Gastroesophageal sphincter (tissue), 4 donors: ENCODE data around the gene ATP11A. TPM values are rescaled to one million over a fixed set of nuclear protein-coding genes. Genes with fewer than 3 reads are reported as not detected.

Experiments used
- ATAC-seq: fragments of 150-250 bp; one replicate; pipeline ENCODE4 v1.9.1; 2016; ENCODE audit warnings: mild to moderate bottlenecking, moderate library complexity
- H3K27ac ChIP-seq, 4 donors: fragments of 200-600 bp; sonication (generic) in 3 of 4; 1 replicate in 3 of 4; 2 replicates in 1 of 4; pipeline ENCODE4 v1.5.1; 2016 to 2019
- H3K27me3 ChIP-seq: fragments of 200-600 bp; sonication (generic); one replicate; pipeline ENCODE4 v1.5.1; 2019
- H3K36me3 ChIP-seq, 2 donors: fragments of 200-600 bp; sonication (generic); one replicate each; pipeline ENCODE4 v1.5.1; 2019; ENCODE audit warnings: control low read depth in 1 of 2
- H3K4me1 ChIP-seq, 3 donors: fragments of 200-600 bp; sonication (generic); 1 replicate in 2 of 3; 2 replicates in 1 of 3; pipeline ENCODE4 v1.5.1; 2016 to 2019; ENCODE audit warnings: control low read depth in 2 of 3
- H3K4me3 ChIP-seq, 2 donors: fragments of 200-600 bp; sonication (generic); one replicate each; pipeline ENCODE4 v1.5.1; 2019; ENCODE audit warnings: mild to moderate bottlenecking in 1 of 2, moderate library complexity in 1 of 2
- H3K9me3 ChIP-seq, 3 donors: fragments of 200-600 bp; sonication (generic); one replicate each; pipeline ENCODE4 v1.5.1; 2017 to 2019; ENCODE audit warnings: control low read depth in 2 of 3
- CTCF ChIP-seq, 4 experiments: fragments of 200-600 bp in 2 of 4; fragments of 450-650 bp in 2 of 4; sonication (generic) in 1 of 4; IDR thresholded peaks; one replicate each; pipeline ENCODE4 v1.5.1; 2017 to 2019; ENCODE audit warnings: antibody characterized with exemption in 4 of 4, mild to moderate bottlenecking in 2 of 4, moderate library complexity in 2 of 4
- EP300 ChIP-seq: sonication (generic); formaldehyde crosslinking; IDR thresholded peaks from one replicate; pipeline ENCODE4 v1.6.1; 2017; ENCODE audit warnings: antibody characterized with exemption, mild to moderate bottlenecking
- POLR2A ChIP-seq, 2 donors: fragments of 450-650 bp; IDR thresholded peaks; one replicate each; pipeline ENCODE4 v1.6.1; 2017; ENCODE audit warnings: antibody characterized with exemption in 2 of 2, mild to moderate bottlenecking in 2 of 2, moderate library complexity in 1 of 2
- POLR2AphosphoS5 ChIP-seq: sonication (generic); formaldehyde crosslinking; IDR thresholded peaks from one replicate; pipeline ENCODE4 v1.6.1; 2017; ENCODE audit warnings: antibody characterized with exemption
- WGBS, 2 donors: methylation state at CpG; one replicate each; pipeline ENCODE4 v1.1.5; 2018; ENCODE audit warnings: low coverage in 1 of 2; 5-methylcytosine and 5-hydroxymethylcytosine counted together
- total RNA-seq, 4 donors: library from RNA; depleted of rRNA; stranded (reverse); fragments of >200 nt; gene quantifications; one replicate each; pipeline ENCODE4 v1.1.0, GENCODE V29; 2016

ATP11A gene
- total RNA-seq, 4 donors from 2014 or later, result 12.9 to 21.7 (median 17.1) TPM

- TF ChIP-seq POLR2A (IDR thresholded peaks at IDR 0.05) (no peak), POLR2AphosphoS5 (no peak), CTCF (IDR thresholded peaks at IDR 0.05) (no peak), EP300 (no peak)
- H3K4me3 ChIP-seq, result no peak overlapping the region
- H3K36me3 ChIP-seq, result no peaks in the 10 kb centered on the region
- H3K4me1 ChIP-seq, result no peaks in the 10 kb centered on the region
- no peak overlapping the region for H3K27ac ChIP-seq
- 43 to 63% methylated on average over 1 of the region's 1 CpG for WGBS, 2 donors
- H3K9me3 ChIP-seq, result no peaks in the 10 kb centered on the region
- peaks cover 80% of the 10 kb centered on the region for H3K27me3 ChIP-seq
- no peak for ATAC-seq
Measured at GRCh38 chr13:112912726-112913440, 223.0 kb downstream of the ATP11A start.

DNA sequence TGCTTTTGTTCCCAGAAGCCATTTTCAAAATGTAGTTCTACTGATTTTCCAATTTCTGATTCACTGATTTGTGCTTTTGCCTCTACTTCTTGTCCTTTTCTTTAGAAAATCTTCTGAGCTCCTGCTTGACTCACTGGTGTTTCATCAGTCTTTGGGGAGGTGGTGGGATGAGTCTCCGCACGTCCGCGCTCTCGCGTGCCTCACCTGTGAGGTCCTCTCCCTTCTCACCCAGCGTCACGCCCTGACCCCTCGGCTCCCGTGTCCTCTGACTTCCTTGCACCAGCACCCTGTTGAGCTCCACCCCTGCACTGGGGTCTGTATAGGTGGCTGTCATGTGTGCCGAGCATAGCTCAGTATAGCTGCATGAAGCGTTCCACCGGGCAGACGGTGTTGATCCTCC lies 226.5 kb downstream of the ATP11A start:
- Histone ChIP-seq H3K36me3 (no peaks in the 10 kb centered on the region), H3K27ac (no peak overlapping the region), H3K4me3 (no peak overlapping the region), H3K27me3 (peaks cover 73% of the 10 kb centered on the region), H3K9me3 (no peaks in the 10 kb centered on the region), H3K4me1 (no peaks in the 10 kb centered on the region)
- TF ChIP-seq CTCF (IDR thresholded peaks at IDR 0.05) (no peak), EP300 (no peak), POLR2A (IDR thresholded peaks at IDR 0.05) (no peak), POLR2AphosphoS5 (no peak)
- ATAC-seq, result no peak
- 97% methylated on average over 6 of the region's 14 CpGs; no CpG with 5 or more reads in 1 of the 2 donors for WGBS, 2 donors

DNA sequence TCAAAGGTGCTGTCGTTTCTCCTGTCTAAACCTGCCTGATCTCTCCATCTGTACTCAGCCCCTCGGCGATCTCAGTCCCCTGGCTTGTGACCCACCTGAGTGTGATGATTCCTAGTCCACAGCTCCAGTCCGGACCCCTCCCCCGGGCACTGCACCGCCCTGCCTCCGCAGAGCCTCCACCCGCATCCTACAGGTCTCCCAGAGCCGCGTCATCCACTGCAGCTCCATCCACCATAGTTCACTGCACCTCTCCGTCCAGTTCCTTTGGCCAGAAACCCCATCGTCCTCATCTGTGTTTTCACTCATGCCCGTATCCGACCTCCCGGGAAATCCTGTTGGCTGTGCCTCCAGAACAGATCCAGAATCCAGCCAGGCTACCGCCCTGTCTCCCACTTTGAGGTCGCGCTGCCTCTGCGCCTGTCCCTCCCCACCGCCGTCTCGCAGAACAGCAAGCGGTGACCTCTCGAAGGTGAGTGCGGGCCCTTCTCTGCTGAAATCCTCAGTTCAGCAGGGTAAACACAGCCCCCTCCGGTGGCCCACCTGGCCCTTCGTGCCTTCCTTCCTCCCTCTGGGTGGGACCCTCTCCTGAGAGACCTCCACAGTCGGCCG lies 227.3 kb downstream of the ATP11A start:
- Histone ChIP-seq H3K9me3 (no peaks in the 10 kb centered on the region), H3K4me3 (no peak overlapping the region), H3K27ac (no peak overlapping the region), H3K27me3 (peaks cover 65% of the 10 kb centered on the region), H3K4me1 (no peaks in the 10 kb centered on the region), H3K36me3 (no peaks in the 10 kb centered on the region)
- no peak for ATAC-seq
- 74 to 86% methylated on average over 13 to 29 of the region's 29 CpGs for WGBS, 2 donors
- TF ChIP-seq POLR2A (IDR thresholded peaks at IDR 0.05) (no peak), POLR2AphosphoS5 (no peak), CTCF (IDR thresholded peaks at IDR 0.05) (no peak), EP300 (no peak)

- H3K4me3 ChIP-seq, result no peak overlapping the region
- peaks cover 0 to 3% (median 0%) of the 10 kb centered on the region in 3 donors for H3K9me3 ChIP-seq
- H3K36me3 ChIP-seq, result no peaks in the 10 kb centered on the region
- no peak overlapping the region for H3K27ac ChIP-seq
- ATAC-seq, result no peak
- WGBS, 2 donors, result 77 to 92% methylated on average over 2 to 3 of the region's 3 CpGs
- no peak for TF ChIP-seq EP300
- no peak for TF ChIP-seq POLR2AphosphoS5
- no peak for TF ChIP-seq POLR2A (IDR thresholded peaks at IDR 0.05)
- H3K4me1 ChIP-seq, result no peaks in the 10 kb centered on the region
- H3K27me3 ChIP-seq, result peaks cover 65% of the 10 kb centered on the region
Measured at GRCh38 chr13:112917737-112918136, 227.9 kb downstream of the ATP11A start.

GRCh38 chr13:112918266-112918665 lies 228.4 kb downstream of the ATP11A start:
- ATAC-seq, result no peak
- TF ChIP-seq EP300 (no peak), CTCF (IDR thresholded peaks at IDR 0.05) (no peak), POLR2AphosphoS5 (no peak), POLR2A (IDR thresholded peaks at IDR 0.05) (no peak)
- Histone ChIP-seq H3K36me3 (no peaks in the 10 kb centered on the region), H3K4me3 (no peak overlapping the region), H3K27ac (no peak overlapping the region), H3K4me1 (no peaks in the 10 kb centered on the region), H3K9me3 (peaks cover 0 to 5% (median 0%) of the 10 kb centered on the region in 3 donors), H3K27me3 (peaks cover 67% of the 10 kb centered on the region)
- 40 to 83% methylated on average over 1 of the region's 8 CpGs for WGBS, 2 donors
